Measurements from ENCODE around the gene OR2J1. TPM values are rescaled to one million over a fixed set of nuclear protein-coding genes. Genes with fewer than 3 reads are reported as not detected.
"Not testable (repeated sequence)": the region's sequence is repeated elsewhere in the genome, so short reads cannot be mapped to it uniquely, and the experiment has no call there.

OR2J1 gene
- total RNA-seq, 1 donor from 2014 or later: not detected

DNA sequence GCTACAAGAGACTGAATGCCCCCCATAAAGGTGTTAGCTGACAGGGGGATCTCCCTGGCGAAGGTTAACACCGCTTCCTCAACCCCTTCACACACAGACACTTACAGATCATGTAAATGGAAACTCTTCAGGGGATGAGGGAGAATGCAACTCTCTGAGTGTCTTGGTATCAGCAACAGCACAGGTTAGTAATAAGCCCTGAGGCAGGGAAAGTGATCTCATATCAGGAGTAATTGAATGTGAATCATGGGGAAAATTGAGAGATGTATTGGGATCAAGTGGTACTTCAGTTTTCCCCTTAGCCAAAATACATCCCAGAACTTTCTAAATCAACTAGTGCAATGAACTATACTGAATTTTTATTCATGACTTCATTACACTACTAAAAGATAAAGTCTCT lies 32.4 kb downstream of the OR2J1 start:
- no peak for DNase-seq (ENCODE audit: low read depth)
- TF ChIP-seq, protein P1, sequence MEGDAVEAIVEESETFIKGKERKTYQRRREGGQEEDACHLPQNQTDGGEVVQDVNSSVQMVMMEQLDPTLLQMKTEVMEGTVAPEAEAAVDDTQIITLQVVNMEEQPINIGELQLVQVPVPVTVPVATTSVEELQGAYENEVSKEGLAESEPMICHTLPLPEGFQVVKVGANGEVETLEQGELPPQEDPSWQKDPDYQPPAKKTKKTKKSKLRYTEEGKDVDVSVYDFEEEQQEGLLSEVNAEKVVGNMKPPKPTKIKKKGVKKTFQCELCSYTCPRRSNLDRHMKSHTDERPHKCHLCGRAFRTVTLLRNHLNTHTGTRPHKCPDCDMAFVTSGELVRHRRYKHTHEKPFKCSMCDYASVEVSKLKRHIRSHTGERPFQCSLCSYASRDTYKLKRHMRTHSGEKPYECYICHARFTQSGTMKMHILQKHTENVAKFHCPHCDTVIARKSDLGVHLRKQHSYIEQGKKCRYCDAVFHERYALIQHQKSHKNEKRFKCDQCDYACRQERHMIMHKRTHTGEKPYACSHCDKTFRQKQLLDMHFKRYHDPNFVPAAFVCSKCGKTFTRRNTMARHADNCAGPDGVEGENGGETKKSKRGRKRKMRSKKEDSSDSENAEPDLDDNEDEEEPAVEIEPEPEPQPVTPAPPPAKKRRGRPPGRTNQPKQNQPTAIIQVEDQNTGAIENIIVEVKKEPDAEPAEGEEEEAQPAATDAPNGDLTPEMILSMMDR (conservative IDR thresholded peaks at IDR 0.05; ENCODE audit: low read depth, low read length): no peak

DNA sequence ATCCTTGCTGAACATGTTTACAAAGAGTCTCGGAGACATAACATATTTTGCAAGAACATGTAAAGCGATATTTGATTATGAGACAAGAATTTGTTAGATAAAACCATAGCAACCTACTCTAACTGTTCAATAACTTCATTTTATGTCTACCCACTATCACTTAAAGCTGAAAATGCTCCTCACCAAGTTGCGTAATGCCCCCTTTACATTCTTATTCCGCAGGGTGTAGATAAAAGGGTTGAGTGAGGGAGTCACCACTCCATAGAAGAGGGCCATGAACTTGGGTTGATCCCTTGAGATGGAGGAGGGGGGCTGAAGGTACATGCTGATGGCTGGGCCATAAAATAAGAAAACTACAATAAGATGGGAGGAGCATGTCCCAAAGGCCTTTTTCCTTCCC lies 38.4 kb downstream of the OR2J1 start:
- DNase-seq (ENCODE audit: low read depth): no peak
- TF ChIP-seq, protein P1 (conservative IDR thresholded peaks at IDR 0.05; ENCODE audit: low read depth, low read length): no peak
- no peak overlapping the region for H3K4me3 ChIP-seq (ENCODE audit: low read depth, low read length)

More for the DNA sequence above, 32.4 kb downstream of the OR2J1 start:
- H3K4me3 ChIP-seq (ENCODE audit: low read depth, low read length): no peak overlapping the region

DNA sequence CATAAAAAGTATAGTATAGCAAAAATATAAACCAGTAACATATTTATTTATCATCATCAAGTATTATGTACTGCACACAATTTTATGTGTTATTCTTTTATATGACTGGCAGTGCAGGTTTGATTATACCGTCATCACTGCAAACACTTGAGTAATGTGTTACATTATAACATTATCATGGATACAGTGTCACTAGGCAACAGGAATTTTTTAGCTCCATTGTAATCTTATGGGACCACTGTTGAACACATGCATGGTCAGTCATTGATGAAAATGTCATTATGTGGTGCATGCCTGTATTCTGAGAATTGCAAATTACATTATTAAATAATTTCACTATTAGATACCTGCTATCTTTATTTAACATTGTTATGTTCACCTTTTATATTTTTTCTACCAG lies 42.3 kb downstream of the OR2J1 start:
- TF ChIP-seq, protein P1 (conservative IDR thresholded peaks at IDR 0.05; ENCODE audit: low read depth, low read length): no peak
- no peak overlapping the region for H3K4me3 ChIP-seq (ENCODE audit: low read depth, low read length)
- DNase-seq (ENCODE audit: low read depth): no peak

DNA sequence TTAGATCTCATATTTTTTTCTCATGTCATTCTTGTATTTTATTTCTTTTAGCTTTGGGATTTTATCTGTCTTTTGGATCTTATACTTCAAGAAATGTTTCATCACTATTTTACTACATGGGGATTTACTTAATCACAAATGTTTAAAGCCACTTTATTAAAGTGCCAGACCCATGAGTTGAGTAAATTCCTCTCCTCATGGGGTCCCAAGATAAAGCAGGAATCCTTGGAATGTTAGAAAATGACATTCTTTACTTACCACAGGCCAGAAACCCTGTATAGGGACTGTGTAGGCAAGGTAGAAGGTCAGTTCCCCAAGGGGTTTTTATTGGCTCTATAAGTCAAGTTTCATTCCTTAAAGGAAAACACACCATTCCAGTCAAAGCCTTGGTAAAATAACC lies 43.0 kb downstream of the OR2J1 start:
- H3K4me3 ChIP-seq (ENCODE audit: low read depth, low read length): no peak overlapping the region
- no peak for DNase-seq (ENCODE audit: low read depth)
- TF ChIP-seq, protein P1 (conservative IDR thresholded peaks at IDR 0.05; ENCODE audit: low read depth, low read length): no peak

DNA sequence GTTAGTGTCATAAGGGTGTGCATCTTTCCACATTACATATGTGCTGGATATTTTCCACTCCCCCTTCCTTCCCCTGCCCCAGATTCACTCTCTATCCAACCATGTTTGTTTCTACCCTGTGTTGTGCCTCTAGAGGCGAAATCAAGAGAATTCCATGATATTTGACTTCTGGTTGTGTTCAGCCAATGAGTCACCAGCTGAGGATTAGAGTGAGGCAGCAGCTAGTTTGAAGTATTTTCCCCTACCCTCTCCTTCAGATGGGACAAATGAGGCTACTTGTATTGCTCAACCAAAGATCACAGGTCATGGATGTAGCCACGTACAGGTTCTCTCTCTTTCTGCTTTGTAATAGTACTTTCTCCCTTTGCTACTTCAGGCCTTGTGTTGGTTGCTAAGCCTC lies 46.9 kb downstream of the OR2J1 start:
- TF ChIP-seq, protein P1 (conservative IDR thresholded peaks at IDR 0.05; ENCODE audit: low read depth, low read length): no peak
- no peak for DNase-seq (ENCODE audit: low read depth)
- H3K4me3 ChIP-seq (ENCODE audit: low read depth, low read length): no peak overlapping the region

DNA sequence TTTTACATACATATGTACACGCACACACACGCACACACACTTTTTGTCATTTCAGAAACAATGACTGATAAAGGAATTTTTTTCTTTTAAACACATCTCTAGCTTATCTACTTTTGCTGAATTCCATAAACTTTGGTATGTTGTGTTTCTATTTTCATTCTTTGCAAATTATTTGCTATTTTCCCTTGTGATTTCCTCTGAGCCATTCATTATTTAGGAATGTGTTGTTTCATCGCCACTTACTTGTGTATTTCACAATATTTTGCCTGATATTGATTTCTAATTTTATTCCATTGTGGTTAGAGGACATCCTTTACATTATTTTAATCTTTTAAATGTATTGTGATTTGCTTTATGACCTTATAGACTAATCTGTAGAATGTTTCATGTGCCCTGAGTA lies 47.8 kb downstream of the OR2J1 start:
- DNase-seq (ENCODE audit: low read depth): no peak
- TF ChIP-seq, protein P1 (conservative IDR thresholded peaks at IDR 0.05; ENCODE audit: low read depth, low read length): no peak
- H3K4me3 ChIP-seq (ENCODE audit: low read depth, low read length): no peak overlapping the region

DNA sequence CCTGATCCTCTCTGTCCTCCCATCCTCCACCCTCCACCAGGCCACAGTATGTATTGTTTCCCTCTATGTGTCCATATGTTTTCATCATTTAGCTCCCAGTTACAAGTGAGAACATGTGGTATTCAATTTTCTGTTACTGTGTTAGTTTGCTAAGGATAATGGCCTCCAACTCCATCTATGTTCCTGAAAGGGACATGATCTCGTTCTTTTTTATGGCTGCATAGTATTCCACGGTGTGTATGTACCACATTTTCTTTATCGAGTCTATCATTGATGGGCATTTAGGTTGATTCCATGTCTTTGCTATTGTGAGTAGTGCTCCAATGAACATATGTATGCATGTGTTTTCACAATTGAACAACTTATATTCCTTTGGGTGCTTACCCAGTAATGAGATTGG lies 50.2 kb downstream of the OR2J1 start:
- not testable (repeated sequence) for H3K4me3 ChIP-seq (ENCODE audit: low read depth, low read length); DNase-seq (ENCODE audit: low read depth)

Other genes with a start within 250 kb of the OR2J1 start
- 76.0 and 80.5 TPM in 2 replicates for gene TRIM27, start 175.5 kb upstream of the OR2J1 start, total RNA-seq
- gene ZNF311, start 94.2 kb upstream of the OR2J1 start, total RNA-seq: 0.52 and 0.65 TPM in 2 replicates
- not detected in 2 replicates for gene OR2W1, start 54.3 kb upstream of the OR2J1 start, total RNA-seq
- not detected in 2 replicates for gene OR2B3, start 12.2 kb upstream of the OR2J1 start, total RNA-seq
- gene OR2J3, start 8.6 kb downstream of the OR2J1 start, total RNA-seq: not detected in 2 replicates
- gene OR2J2, start 71.4 kb downstream of the OR2J1 start, total RNA-seq: not detected in 2 replicates
- not detected in 2 replicates for gene OR14J1, start 202.2 kb downstream of the OR2J1 start, total RNA-seq

Measured in epithelial cell of proximal tubule (primary cell).